Loucy (cell line): ENCODE results near the gene CD276.

ENCODE experiments used
- CTCF ChIP-seq: fragments of 200-600 bp; sonication (generic); conservative IDR thresholded peaks from 2 replicates; pipeline ENCODE4 v1.5.1; 2014; ENCODE audit warnings: mild to moderate bottlenecking, antibody characterized with exemption, low read length
- EZH2phosphoT487 ChIP-seq: fragments of 200-600 bp; IDR thresholded peaks from 2 replicates; pipeline ENCODE4 v1.6.1; 2018; ENCODE audit warnings: antibody characterized with exemption, mild to moderate bottlenecking, moderate library complexity, borderline replicate concordance

GRCh38 chr15:73723191-73723590 is 39.0 kb downstream of the CD276 start:
- TF ChIP-seq CTCF (no peak), EZH2phosphoT487 (no peak)
